HK-2 (cell line): ENCODE results near the gene PRDX4.
A peak's percentile ranks its signal among the peaks of the same experiment; 100 is the strongest.
"Not testable (repeated sequence)": the region's sequence is repeated elsewhere in the genome, so short reads cannot be mapped to it uniquely, and the experiment has no call there.

Experiments used
- DNase-seq: peaks from one replicate; pipeline ENCODE4 v3.0.0-alpha.2; 2018; ENCODE audit not compliant: unreplicated experiment

PRDX4 gene

DNA sequence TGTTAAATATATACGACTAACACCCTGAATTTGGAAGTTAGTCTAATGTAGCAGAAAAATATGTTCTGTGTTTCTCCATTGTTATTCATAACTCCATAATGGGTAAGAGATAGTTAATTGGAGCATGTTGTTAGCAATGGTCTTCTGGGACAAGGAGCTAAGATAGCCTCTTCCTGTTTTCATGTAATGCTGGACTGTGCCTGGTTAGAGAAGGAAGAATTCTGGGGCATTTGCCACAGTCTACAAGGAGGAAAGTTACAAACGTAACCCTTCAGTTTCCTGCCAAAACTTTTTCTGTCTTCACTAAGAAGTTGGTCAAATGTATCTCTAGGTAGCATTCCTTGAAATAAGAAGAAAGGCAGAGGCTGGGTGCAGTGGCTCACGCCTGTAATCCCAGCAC, 5.8 kb downstream of the PRDX4 start:
- DNase-seq: no peak

DNA sequence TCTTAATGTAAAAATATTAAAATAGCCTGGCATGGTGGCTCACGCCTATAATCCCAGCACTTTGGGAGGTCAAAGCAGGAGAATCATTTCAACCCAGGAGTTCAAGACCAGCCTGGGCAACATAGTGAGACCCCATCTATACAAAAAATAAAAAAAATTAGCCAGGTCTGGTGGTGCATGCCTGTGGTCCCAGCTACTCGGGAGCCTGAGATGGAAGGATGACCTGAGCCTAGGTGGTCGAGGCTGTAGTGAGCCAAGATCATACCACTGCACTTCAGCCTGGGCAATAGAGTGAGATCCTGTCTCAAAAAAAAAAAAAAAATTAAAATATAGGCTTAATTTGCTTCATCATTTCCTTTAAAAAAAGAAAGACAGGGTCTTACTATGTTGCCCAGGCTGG, 9.2 kb downstream of the PRDX4 start:
- not testable (repeated sequence) for DNase-seq

- DNase-seq: no peak
These were observed 24.9 kb downstream of the PRDX4 start for GRCh38 chrX:23692166-23692565.

DNA sequence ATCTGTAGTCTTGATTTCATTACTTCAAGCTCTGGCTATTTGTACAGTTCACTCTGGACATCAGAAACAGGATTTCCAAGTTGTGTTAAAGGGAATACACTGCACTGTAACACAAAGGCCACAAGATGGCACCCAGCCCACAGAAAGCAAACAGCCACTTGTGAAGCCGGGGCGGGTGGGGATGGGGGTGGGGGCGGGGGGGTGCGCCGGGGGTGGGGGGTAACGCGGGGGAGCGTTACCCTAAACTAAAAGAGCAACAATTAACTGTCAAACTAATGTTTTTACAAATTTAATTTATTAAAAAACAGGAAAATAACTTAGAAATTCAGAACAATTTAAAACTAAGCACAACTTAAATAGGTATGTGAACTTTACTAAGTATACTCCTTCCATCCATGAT, 27.3 kb downstream of the PRDX4 start:
- DNase-seq: peak; percentile 39

DNA sequence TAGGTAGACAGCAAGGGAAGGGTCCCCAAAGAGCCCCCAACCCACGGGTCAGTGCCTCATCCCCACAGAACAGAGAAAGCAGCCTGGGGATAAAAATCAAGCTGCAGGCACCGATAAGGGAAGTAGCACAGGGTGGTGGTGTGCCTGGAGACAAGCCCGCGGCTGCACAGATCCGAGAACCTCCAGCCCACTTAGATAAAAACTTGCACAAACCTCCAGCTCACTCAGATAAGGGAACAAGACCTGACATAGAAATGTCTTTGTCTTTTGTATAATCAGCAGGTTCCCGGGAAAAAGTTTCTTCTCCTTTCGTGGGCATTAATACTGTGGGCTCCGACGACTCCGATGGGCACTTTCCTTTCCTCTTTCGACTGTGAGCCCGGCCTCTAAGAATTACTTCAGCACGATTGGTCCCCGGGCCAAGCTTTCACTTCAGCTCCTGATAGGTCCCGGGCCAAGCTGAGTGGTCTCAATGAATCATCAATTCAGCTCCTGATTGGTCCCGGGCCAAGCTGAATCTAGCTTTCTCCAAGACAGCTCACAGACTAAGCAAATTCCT, 32.4 kb downstream of the PRDX4 start:
- DNase-seq: no peak

GRCh38 chrX:23704673-23705206, 37.4 kb downstream of the PRDX4 start:
- no peak for DNase-seq

- no peak for DNase-seq
These were observed 37.9 kb downstream of the PRDX4 start for GRCh38 chrX:23705235-23705634.

- DNase-seq: no peak
These were observed 52.9 kb downstream of the PRDX4 start for GRCh38 chrX:23720117-23720677.

DNA sequence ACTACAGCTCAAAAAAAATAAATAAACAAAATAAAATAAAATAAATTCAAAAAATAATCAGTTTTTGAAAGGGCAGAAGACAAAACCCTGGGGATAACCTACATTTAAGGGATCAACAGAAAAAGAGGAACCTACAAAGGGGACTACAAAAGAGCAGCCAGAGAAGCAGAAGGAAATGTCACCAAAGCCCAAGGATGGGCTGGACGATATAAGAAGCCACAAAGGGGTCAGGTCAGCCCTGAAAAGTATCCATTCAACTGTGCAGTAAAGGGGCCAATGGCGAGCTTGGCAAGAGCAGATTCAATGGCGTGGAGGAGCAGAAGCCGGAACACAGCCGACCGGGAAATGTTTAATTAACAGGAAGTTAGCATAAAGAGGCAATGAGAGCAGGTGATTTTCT, 58.9 kb downstream of the PRDX4 start:
- DNase-seq: no peak

- no peak for DNase-seq
These were observed 59.9 kb downstream of the PRDX4 start for GRCh38 chrX:23727206-23727605.

GRCh38 chrX:23729214-23729613, 61.9 kb downstream of the PRDX4 start:
- no peak for DNase-seq

- no peak for DNase-seq
These were observed 64.7 kb downstream of the PRDX4 start for GRCh38 chrX:23731951-23732350.

- DNase-seq: no peak
These were observed 65.4 kb downstream of the PRDX4 start for GRCh38 chrX:23732704-23733103.
